CD1c-positive myeloid dendritic cell (primary cell): ENCODE results near the gene AP1S3.

ENCODE experiments used
- DNase-seq: peaks from one replicate; pipeline ENCODE4 v3.0.0-alpha.2; 2016; ENCODE audit errors: extremely low spot score

The AP1S3 gene

DNA sequence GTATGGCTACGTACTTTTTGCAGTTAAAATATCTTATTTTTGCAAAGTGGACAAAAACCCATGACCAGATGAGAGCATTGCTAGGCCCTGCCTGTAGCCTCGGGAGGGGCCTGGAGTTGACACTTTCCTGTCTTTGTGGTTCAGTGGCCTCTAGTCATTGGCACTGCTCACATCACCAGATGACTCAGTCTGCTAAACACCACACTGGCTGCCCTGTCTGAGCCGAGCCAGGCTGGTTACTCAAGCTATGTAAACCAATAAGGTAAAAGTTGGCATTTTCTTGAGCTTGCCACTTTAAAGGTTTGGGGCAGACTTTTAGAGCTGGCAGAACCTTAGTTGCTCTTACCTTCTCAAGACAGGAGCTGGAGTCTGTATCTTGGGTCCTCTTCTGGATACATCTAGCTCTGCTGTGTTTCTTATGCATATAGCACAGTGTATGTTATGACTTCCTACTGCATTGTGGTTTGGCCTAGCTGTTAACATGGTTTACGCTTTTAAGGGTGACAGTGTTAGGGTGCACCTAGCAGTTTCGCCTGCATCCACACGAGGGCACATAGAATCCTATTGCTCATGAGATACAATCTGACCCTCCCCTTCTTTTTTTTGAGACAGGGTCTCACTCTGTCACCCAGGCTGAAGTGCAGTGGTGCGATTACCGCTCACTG is 76.4 kb downstream of the AP1S3 start:
- peak; percentile 13 for DNase-seq

GRCh38 chr2:223759569-223760430 is 77.6 kb downstream of the AP1S3 start:
- DNase-seq, result no peak

DNA sequence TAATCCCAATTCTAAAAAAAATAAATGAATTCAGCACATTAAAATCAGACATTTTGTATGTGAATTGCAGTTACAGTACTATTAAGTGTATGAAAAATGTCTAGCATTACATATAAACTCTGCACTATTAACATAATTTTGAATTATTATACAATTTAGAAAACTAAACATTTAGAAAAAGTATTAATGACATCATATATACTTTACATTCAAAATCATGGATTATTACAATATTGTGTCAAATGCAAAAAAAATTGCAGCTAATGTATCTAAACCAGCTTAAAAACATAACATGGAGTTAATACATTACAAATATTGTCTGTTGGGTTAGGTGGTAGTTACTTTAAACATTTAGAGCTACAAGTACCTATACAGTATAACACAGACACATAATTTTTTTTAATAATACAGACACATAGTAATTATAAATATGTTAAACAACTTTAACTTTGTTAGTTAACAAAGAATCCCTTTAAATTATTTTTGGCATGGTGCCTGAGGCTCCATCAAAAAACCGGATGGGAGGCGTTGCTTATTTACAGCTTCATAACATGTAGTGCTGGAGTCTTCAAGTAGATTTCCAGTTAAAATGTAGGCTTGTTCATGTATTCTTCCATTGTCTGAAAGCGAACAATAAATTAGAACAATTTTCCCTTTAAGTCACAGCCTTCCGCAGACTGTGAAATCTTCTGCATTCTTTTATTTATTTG is 79.1 kb downstream of the AP1S3 start:
- no peak for DNase-seq

GRCh38 chr2:223753940-223754339 is 83.4 kb downstream of the AP1S3 start:
- no peak for DNase-seq

DNA sequence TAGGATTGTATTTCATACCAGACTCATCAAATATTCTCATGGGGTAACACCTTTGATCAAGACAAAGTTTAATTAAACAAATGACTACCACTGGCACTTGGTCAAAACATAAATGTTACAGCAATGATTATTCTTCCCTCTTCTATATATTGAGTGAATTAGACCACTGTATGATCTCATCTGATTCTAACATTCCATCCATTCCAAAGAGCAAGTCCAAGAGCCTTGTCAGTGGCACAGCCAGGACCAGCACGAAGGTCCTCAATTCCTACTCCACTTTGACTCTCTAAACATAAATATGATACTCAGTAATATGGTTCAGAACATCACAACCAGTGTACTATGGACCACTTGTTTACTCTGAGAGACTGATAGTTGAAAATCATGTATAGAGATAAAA is 86.4 kb downstream of the AP1S3 start:
- no peak for DNase-seq

DNA sequence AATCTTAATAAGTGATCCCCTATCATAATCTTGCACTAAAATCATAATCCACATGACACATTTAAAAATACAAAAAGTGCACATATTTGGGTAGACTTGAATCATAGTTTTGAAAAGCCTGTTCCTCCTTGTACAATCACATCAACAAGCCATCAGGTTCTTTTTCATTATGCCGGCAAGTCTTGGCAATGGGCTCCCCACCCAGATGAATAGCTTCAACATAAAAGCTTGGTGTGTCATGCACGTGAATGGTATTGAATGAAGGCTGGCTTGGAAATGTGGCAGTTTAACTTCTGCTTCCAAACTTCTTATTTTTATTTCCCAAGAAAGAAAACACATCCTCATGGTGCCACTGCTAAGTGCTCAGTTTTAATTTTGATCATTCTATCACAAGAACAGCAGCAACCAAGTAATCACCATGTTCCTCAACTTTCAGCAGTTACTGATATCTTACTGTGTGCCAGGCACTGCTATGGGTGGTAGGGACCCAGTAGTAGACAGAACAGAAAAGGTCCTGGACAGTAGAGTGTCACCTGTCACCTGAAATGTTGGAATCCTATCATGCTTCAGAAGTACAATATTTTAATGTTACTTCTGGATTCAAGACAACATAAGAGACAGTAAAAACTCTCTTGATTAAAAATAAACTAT is 89.9 kb downstream of the AP1S3 start:
- no peak for DNase-seq

DNA sequence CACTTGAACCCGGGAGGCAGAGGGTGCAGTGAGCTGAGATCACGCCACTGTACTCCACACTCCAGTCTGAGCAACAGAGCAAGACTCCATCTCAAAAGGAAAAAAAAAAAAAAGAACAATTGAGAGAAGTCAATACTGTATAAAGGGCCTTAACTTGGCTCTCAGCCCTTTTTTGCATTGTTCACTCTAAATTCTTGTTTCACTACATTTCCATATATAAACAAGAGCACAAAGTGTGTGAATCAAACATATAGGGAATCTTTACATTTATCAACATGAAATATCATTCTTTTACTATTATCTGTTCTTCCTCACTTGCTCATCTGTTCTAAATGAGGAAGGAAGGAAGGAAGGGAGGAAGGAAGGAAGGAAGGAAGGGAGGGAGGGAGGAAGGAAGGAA is 90.8 kb downstream of the AP1S3 start:
- DNase-seq, result no peak

GRCh38 chr2:223744580-223744979 is 92.8 kb downstream of the AP1S3 start:
- no peak for DNase-seq

- no peak for DNase-seq
Observed at GRCh38 chr2:223740679-223741078, 96.7 kb downstream of the AP1S3 start.

DNA sequence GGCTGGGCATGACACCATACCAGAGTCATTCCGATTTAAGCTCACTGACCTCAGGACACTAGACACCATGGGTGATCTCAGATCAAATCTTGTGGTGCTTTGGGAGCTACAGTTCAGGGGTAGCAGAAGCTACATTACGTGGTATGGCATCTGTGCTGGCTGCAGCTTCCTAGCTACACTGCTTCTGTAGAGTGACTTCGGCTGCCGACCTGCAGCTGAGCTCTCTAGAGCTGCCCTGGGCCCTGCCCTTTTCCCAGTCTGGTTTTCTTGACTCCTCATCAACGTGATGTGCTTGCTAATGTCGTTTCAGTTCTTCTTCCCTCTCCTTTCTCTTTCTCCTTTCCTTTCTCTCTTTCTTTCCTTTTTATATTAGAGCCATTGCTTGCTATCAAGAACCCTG is 100.2 kb downstream of the AP1S3 start:
- DNase-seq, result no peak

GRCh38 chr2:223736488-223736887 is 100.9 kb downstream of the AP1S3 start:
- no peak for DNase-seq

- no peak for DNase-seq
Observed at GRCh38 chr2:223735659-223736244, 101.6 kb downstream of the AP1S3 start.

DNA sequence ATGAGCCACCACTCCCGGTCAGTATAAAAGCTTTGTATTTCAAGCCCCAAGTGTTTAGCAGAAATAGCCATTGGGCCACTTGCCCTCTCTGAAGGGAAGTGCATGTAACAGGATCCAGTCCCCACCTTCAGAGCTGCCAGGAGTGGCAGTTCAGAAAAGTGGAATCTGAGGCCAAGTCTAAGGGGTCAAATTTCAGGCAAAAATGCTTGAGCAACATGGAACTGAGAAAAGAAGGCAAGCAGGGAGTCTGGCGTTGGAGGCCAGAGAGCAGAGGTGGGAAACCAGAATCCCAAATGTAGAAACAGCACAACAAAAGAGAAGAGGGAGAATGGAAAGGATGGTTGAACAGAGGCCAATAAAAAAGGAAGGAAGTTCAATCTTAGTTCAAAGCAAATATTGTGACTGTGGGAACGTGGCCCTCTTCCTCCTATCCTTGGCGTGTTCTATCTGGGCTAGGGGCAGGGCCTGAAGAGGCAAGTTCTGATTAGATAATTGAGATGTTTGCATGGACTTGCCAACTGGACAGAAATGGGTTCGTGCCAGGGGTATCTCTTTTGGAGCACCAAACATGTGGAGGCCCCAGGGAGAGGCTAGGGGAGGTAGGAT is 102.2 kb downstream of the AP1S3 start:
- no peak for DNase-seq

GRCh38 chr2:223734346-223734745 is 103.0 kb downstream of the AP1S3 start:
- DNase-seq, result no peak

DNA sequence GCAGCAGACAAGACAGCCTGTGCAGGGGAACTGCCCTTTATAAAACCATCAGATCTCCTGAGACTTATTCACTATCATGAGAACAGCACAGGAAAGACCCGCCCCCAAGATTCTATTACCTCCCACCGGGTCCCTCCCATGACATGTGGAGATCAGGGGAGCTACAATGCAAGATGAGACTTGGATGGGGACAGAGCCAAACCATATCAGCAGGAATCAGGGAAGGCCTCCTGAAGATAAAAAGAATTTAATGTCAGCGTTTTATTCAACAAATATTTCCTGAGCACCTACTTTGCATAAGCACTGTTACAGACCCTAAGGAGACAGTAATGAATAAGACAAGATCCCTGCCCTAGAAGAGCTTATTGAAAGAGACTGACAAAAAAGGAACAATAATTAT is 105.0 kb downstream of the AP1S3 start:
- no peak for DNase-seq

GRCh38 chr2:223731503-223731902 is 105.9 kb downstream of the AP1S3 start:
- no peak for DNase-seq

DNA sequence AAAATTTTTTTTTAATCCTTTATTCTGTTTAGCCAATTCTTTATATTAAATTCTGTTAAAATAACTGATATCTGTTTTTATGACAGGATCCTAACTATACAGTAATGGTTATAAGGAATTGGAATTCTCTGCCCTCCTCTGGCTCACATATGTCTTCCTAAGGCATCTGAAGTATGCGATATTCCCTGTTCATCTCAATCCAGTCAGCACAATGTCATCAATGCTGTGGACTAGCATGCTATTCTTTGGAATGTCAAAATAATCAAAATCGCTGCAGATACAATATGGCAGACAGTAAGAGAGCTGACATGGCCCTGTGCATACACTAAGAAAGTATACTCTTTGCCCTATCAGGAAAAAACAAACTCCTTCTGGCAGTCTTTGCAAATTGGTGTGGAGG is 107.6 kb downstream of the AP1S3 start:
- DNase-seq, result no peak

GRCh38 chr2:223727562-223727961 is 109.8 kb downstream of the AP1S3 start:
- peak; percentile 41 for DNase-seq

DNA sequence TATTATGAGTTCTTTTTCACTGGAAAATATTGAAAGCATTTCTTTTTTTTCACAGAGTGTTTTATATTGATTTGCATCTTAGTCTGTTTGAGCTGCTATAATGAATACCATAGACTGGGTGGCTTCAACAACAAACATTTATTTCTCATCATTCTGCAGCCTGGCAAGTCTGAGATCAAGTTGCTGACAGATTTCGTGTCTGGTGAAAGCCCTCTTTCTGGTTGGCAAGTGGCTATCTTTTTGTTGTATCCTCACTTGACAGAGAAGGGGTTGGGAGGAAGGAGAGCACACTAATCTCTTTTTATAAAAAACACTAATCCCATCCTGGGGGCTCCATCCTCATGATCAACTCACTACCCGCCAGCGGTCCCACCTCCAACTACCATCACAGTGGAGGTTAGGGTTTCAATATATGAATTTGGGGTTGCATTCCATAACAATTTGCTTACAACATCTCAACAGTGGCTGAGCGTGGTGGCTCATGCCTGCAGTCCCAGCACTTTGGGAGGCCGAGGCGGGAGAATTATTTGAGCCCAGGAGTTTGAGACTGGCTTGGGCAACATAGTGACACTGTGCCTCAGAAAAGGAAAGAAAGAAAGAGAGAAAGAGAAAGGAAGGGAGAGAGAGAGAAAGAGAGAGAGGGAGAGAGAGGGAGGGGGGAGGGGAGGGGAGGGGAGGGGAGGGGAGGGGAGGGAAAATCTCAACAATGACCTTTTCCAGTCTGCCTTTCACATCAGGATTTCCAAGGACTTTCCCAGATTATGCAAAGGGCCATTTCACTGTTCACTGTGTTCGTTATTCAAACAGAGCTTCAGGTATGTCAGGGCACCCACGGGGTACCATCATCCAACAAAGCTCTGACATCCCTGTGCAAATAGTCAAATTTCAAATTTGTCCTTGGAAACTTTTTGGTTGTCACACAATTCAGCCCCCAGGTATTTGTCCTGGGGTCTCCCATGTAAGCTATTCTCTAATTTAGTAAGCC is 111.1 kb downstream of the AP1S3 start:
- no peak for DNase-seq

- DNase-seq, result no peak
Observed at GRCh38 chr2:223725494-223725893, 111.9 kb downstream of the AP1S3 start.
